Measurements from ENCODE around the gene LY6G5C.
A peak's percentile ranks its signal among the peaks of the same experiment; 100 is the strongest.

LY6G5C gene

GRCh38 chr6:31728767-31729514 is 48.1 kb upstream of the LY6G5C start, which contains the start of gene DDAH2:
Gene DDAH2, minus strand, starts transcription at chr6:31729299. Its CDS starts 138 bp downstream, at chr6:31729161.
- peaks cover 58% of the 10 kb centered on the region for H3F3A ChIP-seq (ENCODE audit: insufficient read depth, low read length)
- H3K9me3 ChIP-seq (replicated peaks; ENCODE audit: insufficient read depth, low read length), result no peaks in the 10 kb centered on the region
- no peaks in the 10 kb centered on the region for H4K20me1 ChIP-seq (ENCODE audit: insufficient read depth, low read length)
- peak; percentile 91; the same call in 1 of the 2 replicates for TF ChIP-seq CTCF (IDR thresholded peaks at IDR 0.05; ENCODE audit: low read length)
- no peak for TF ChIP-seq EZH2phosphoT487 (IDR thresholded peaks at IDR 0.05; ENCODE audit: low read length)
- DNase-seq, result no peak
- H3K27ac ChIP-seq (ENCODE audit: low read length), result peak within 1 kb of the TSS; percentile 86
- H3K4me1 ChIP-seq (ENCODE audit: low read length), result peaks cover 35% of the 10 kb centered on the region
- H3K27me3 ChIP-seq (replicated peaks; ENCODE audit: insufficient read depth, low read length), result no peaks in the 10 kb centered on the region
- H3K9ac ChIP-seq (ENCODE audit: low read length), result peak within 1 kb of the TSS; percentile 76
- no peaks in the 10 kb centered on the region for H3K9me2 ChIP-seq (replicated peaks; ENCODE audit: insufficient read depth, low read length)
- peaks cover 25% of the 10 kb centered on the region for H3K79me2 ChIP-seq (ENCODE audit: low read length)
- H2AFZ ChIP-seq (ENCODE audit: low read length), result peak within 1 kb of the TSS; percentile 59
- peak within 1 kb of the TSS; percentile 93 for H3K4me2 ChIP-seq (ENCODE audit: low read depth, low read length)
- H3K36me3 ChIP-seq (replicated peaks; ENCODE audit: insufficient read depth, low read length), result peaks cover 7% of the 10 kb centered on the region
- peak within 1 kb of the TSS; percentile 81 for H3K4me3 ChIP-seq (ENCODE audit: low read length)

GRCh38 chr6:31727717-31728671 is 47.1 kb upstream of the LY6G5C start:
- Histone ChIP-seq H3K79me2 (ENCODE audit: low read length) (peaks cover 16% of the 10 kb centered on the region), H4K20me1 (ENCODE audit: insufficient read depth, low read length) (no peaks in the 10 kb centered on the region), H3K4me1 (ENCODE audit: low read length) (peaks cover 29% of the 10 kb centered on the region), H2AFZ (ENCODE audit: low read length) (peak overlapping the region; percentile 44; the same call in 1 of the 2 replicates), H3K27ac (ENCODE audit: low read length) (peak overlapping the region; percentile 86), H3K27me3 (replicated peaks; ENCODE audit: insufficient read depth, low read length) (no peaks in the 10 kb centered on the region), H3K36me3 (replicated peaks; ENCODE audit: insufficient read depth, low read length) (no peaks in the 10 kb centered on the region; the same call in none of the 2 replicates), H3K4me3 (ENCODE audit: low read length) (no peak overlapping the region; the same call in 1 of the 2 replicates), H3K9me3 (replicated peaks; ENCODE audit: insufficient read depth, low read length) (no peaks in the 10 kb centered on the region), H3K9me2 (replicated peaks; ENCODE audit: insufficient read depth, low read length) (no peaks in the 10 kb centered on the region), H3K9ac (ENCODE audit: low read length) (peak overlapping the region; percentile 30; the same call in 1 of the 2 replicates), H3K4me2 (ENCODE audit: low read depth, low read length) (peak overlapping the region; percentile 93), H3F3A (ENCODE audit: insufficient read depth, low read length) (peaks cover 55% of the 10 kb centered on the region)
- peak; percentile 73 for DNase-seq
- no peak for TF ChIP-seq EZH2phosphoT487 (IDR thresholded peaks at IDR 0.05; ENCODE audit: low read length)

GRCh38 chr6:31727034-31727716 is 46.3 kb upstream of the LY6G5C start:
- Histone ChIP-seq H3K79me2 (ENCODE audit: low read length) (peaks cover 12% of the 10 kb centered on the region; the same call in 1 of the 2 replicates), H3K27me3 (replicated peaks; ENCODE audit: insufficient read depth, low read length) (no peaks in the 10 kb centered on the region), H3K4me3 (ENCODE audit: low read length) (no peak overlapping the region), H3F3A (ENCODE audit: insufficient read depth, low read length) (peaks cover 52% of the 10 kb centered on the region), H3K27ac (ENCODE audit: low read length) (peak overlapping the region; percentile 86), H3K9ac (ENCODE audit: low read length) (peak overlapping the region; percentile 45; the same call in 1 of the 2 replicates), H3K9me3 (replicated peaks; ENCODE audit: insufficient read depth, low read length) (no peaks in the 10 kb centered on the region), H4K20me1 (ENCODE audit: insufficient read depth, low read length) (no peaks in the 10 kb centered on the region), H3K9me2 (replicated peaks; ENCODE audit: insufficient read depth, low read length) (no peaks in the 10 kb centered on the region), H3K4me1 (ENCODE audit: low read length) (peaks cover 29% of the 10 kb centered on the region), H3K36me3 (replicated peaks; ENCODE audit: insufficient read depth, low read length) (no peaks in the 10 kb centered on the region; the same call in 1 of the 2 replicates), H3K4me2 (ENCODE audit: low read depth, low read length) (peak overlapping the region; percentile 93), H2AFZ (ENCODE audit: low read length) (peak overlapping the region; percentile 44)
- DNase-seq, result no peak
- no peak for TF ChIP-seq EZH2phosphoT487 (IDR thresholded peaks at IDR 0.05; ENCODE audit: low read length)
- TF ChIP-seq EZH2 (optimal IDR thresholded peaks at IDR 0.05; ENCODE audit: low read depth, low read length), result no peak
- TF ChIP-seq CTCF (IDR thresholded peaks at IDR 0.05; ENCODE audit: low read length), result no peak
